Neural progenitor cell (in vitro differentiated cells): ENCODE data around the gene SCAMP1.

Experiments used
- CTCF ChIP-seq: fragments of 200-600 bp; sonication (generic); IDR thresholded peaks from 2 replicates; pipeline ENCODE4 v1.5.1; 2017; ENCODE audit warnings: antibody characterized with exemption, mild to moderate bottlenecking
- EZH2phosphoT487 ChIP-seq: fragments of 200-600 bp; sonication (generic); IDR thresholded peaks from 2 replicates; pipeline ENCODE4 v1.6.1; 2017; ENCODE audit warnings: antibody characterized with exemption

DNA sequence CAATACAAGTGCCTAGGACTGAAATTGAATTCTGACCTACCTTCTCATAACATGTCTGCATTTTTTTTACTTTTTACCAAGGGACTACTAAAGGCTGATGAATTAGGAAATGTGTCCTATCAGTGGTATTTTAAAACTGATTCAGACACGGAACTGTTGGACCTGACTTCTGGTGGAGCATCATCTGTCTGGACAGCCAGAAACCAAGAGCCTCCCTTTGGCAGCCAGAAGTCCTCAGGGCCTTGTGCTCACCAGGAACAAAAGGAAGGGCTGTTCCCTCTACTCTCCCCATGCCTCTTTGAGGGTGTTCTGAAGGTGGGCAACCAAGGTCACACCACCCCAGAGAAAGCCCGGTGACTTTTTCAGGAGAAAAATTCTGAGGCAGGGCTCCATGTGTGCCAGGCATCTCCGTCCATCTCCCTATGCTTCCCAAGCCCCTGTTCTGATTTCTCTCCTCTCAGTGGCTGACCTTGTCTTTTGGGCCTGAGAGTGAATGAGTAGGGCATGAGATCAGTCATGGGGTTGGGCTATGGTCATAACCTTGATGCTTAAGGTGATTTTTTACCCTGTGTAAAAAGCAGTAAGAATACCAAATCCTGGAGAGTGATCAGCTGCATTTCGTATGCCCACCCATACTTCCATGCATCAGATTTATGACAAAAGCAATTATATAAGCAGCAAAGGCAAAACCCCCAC is 143.7 kb downstream of the SCAMP1 start:
- TF ChIP-seq CTCF (no peak), EZH2phosphoT487 (no peak)
